WERI-Rb-1 (cell line): ENCODE measurements around the gene PKP1.
A peak's percentile ranks its signal among the peaks of the same experiment; 100 is the strongest.
"Not testable (repeated sequence)": the region's sequence is repeated elsewhere in the genome, so short reads cannot be mapped to it uniquely, and the experiment has no call there.

Experiments used
- DNase-seq: peaks from one replicate; pipeline ENCODE4 v3.0.0-alpha.2; 2020
- H3K27ac ChIP-seq: fragments of 250-450 bp; sonication (Bioruptor Pico); 2 replicates; pipeline ENCODE4 v1.5.1; 2020; ENCODE audit warnings: mild to moderate bottlenecking, moderate library complexity
- H3K27me3 ChIP-seq: fragments of 250-450 bp; sonication (Bioruptor Pico); 2 replicates; pipeline ENCODE4 v1.5.1; 2021; ENCODE audit warnings: mild to moderate bottlenecking, low read depth, moderate library complexity; ENCODE audit not compliant: insufficient read depth, severe bottlenecking
- H3K36me3 ChIP-seq: fragments of 250-450 bp; sonication (Bioruptor Pico); 2 replicates; pipeline ENCODE4 v1.5.1; 2020; ENCODE audit warnings: mild to moderate bottlenecking, moderate library complexity
- H3K4me3 ChIP-seq: 2 replicates; pipeline ENCODE4 v1.5.1; 2011; ENCODE audit warnings: low read depth, mild to moderate bottlenecking, control low read depth, low read length
- H3K9me3 ChIP-seq: fragments of 250-450 bp; sonication (Bioruptor Pico); 2 replicates; pipeline ENCODE4 v1.5.1; 2021; ENCODE audit warnings: mild to moderate bottlenecking, moderate library complexity; ENCODE audit not compliant: severe bottlenecking
- CTCF ChIP-seq: IDR thresholded peaks from 2 replicates; pipeline ENCODE4 v1.5.1; 2011; ENCODE audit warnings: low read depth, mild to moderate bottlenecking, control low read depth, inconsistent platforms, low read length

Gene PKP1

GRCh38 chr1:201253906-201254624, 29.2 kb upstream of the PKP1 start:
- H3K9me3 ChIP-seq = peaks cover 5% of the 10 kb centered on the region
- DNase-seq = peak; percentile 19
- H3K27me3 ChIP-seq = peaks cover 5% of the 10 kb centered on the region
- no peak overlapping the region for H3K4me3 ChIP-seq
- H3K27ac ChIP-seq = no peak overlapping the region
- H3K36me3 ChIP-seq = no peaks in the 10 kb centered on the region
- no peak for TF ChIP-seq CTCF

GRCh38 chr1:201254625-201255478, 28.5 kb upstream of the PKP1 start:
- H3K9me3 ChIP-seq = peaks cover 5% of the 10 kb centered on the region
- peak; percentile 95 for DNase-seq
- H3K27ac ChIP-seq = no peak overlapping the region
- no peak overlapping the region for H3K4me3 ChIP-seq
- peaks cover 5% of the 10 kb centered on the region for H3K27me3 ChIP-seq
- H3K36me3 ChIP-seq = no peaks in the 10 kb centered on the region
- peak; percentile 100 for TF ChIP-seq CTCF

- DNase-seq = peak; percentile 23
- Histone ChIP-seq H3K4me3 (no peak overlapping the region), H3K27ac (no peak overlapping the region), H3K27me3 (peaks cover 5% of the 10 kb centered on the region), H3K9me3 (peaks cover 5% of the 10 kb centered on the region), H3K36me3 (no peaks in the 10 kb centered on the region)
- no peak for TF ChIP-seq CTCF
These were observed 27.6 kb upstream of the PKP1 start for GRCh38 chr1:201255479-201256362.

GRCh38 chr1:201258132-201258531, 25.2 kb upstream of the PKP1 start:
- DNase-seq, H3K27me3 ChIP-seq, H3K36me3 ChIP-seq, H3K27ac ChIP-seq, H3K9me3 ChIP-seq, H3K4me3 ChIP-seq: not testable (repeated sequence)

- H3K27me3 ChIP-seq = peaks cover 5% of the 10 kb centered on the region
- peak; percentile 62 for TF ChIP-seq CTCF
- peaks cover 5% of the 10 kb centered on the region for H3K9me3 ChIP-seq
- H3K27ac ChIP-seq = no peak overlapping the region
- no peaks in the 10 kb centered on the region for H3K36me3 ChIP-seq
- no peak overlapping the region for H3K4me3 ChIP-seq
- DNase-seq = peak; percentile 27
These were observed 24.5 kb upstream of the PKP1 start for GRCh38 chr1:201258763-201259230.
